Effector memory CD8-positive, alpha-beta T cell (primary cell): ENCODE data around the gene SLC22A2.
"Not testable (repeated sequence)": the region's sequence is repeated elsewhere in the genome, so short reads cannot be mapped to it uniquely, and the experiment has no call there.

ENCODE experiments used
- ATAC-seq: fragments of 150-1000 bp; cut with Tn5 transposase; replicated peaks from 2 replicates; pipeline ENCODE4 v1.10.0; 2021; ENCODE audit warnings: mild to moderate bottlenecking, moderate library complexity
- DNase-seq, 3 experiments: peaks; one replicate each; pipeline ENCODE4 v3.0.0; 2021
- H3K27ac Mint-ChIP-seq, 2 donors: one replicate each; pipeline ENCODE4 v1.8.0; 2022; ENCODE audit warnings: mild to moderate bottlenecking in 2 of 2, mixed read lengths in 2 of 2, moderate library complexity in 2 of 2
- H3K27me3 Mint-ChIP-seq, 2 donors: one replicate each; pipeline ENCODE4 v1.8.0; 2022; ENCODE audit warnings: mixed read lengths in 2 of 2
- H3K36me3 Mint-ChIP-seq: one replicate; pipeline ENCODE4 v1.8.0; 2022; ENCODE audit warnings: mild to moderate bottlenecking, moderate library complexity, mixed read lengths; ENCODE audit not compliant: insufficient read depth
- H3K4me1 Mint-ChIP-seq, 2 donors: one replicate each; pipeline ENCODE4 v1.8.0; 2022; ENCODE audit warnings: low read depth in 2 of 2, mixed read lengths in 2 of 2
- H3K4me3 Mint-ChIP-seq, 2 donors: one replicate each; pipeline ENCODE4 v1.8.0; 2022; ENCODE audit warnings: mild to moderate bottlenecking in 2 of 2, mixed read lengths in 2 of 2, moderate library complexity in 2 of 2
- H3K9me3 Mint-ChIP-seq, 2 donors: one replicate each; pipeline ENCODE4 v1.8.0; 2022; ENCODE audit warnings: mixed read lengths in 2 of 2
- total RNA-seq, 9 experiments: gene quantifications; one replicate each; lab custom pipeline; 2026; lab: John Stamatoyannopoulos, UW

SLC22A2 gene
- total RNA-seq: 0 to 0.13 (median 0) reads per million in 9 experiments

GRCh38 chr6:160258346-160259142 lies at the start of gene SLC22A2:
TSS of gene SLC22A2 (minus strand) at chr6:160258821. CDS start at chr6:160258757, 64 bp downstream.
- H3K4me3 Mint-ChIP-seq: no peak within 1 kb of the TSS
- no peaks in the 10 kb centered on the region for H3K36me3 Mint-ChIP-seq
- no peak within 1 kb of the TSS for H3K27ac Mint-ChIP-seq
- DNase-seq (no peak), ATAC-seq (no peak)
- H3K27me3 Mint-ChIP-seq: peaks cover 36 to 73% of the 10 kb centered on the region in 2 donors
- no peaks in the 10 kb centered on the region for H3K9me3 Mint-ChIP-seq
- H3K4me1 Mint-ChIP-seq: peaks cover 0 to 8% of the 10 kb centered on the region in 2 donors

GRCh38 chr6:160305926-160306713 lies 47.5 kb upstream of the SLC22A2 start:
- ATAC-seq (no peak), DNase-seq (no peak)
- Mint-ChIP-seq H3K27ac (no peak overlapping the region), H3K4me1 (no peaks in the 10 kb centered on the region), H3K27me3 (peaks cover 17 to 19% of the 10 kb centered on the region in 2 donors), H3K9me3 (peaks cover 2 to 3% of the 10 kb centered on the region in 2 donors), H3K4me3 (no peak overlapping the region), H3K36me3 (no peaks in the 10 kb centered on the region)

GRCh38 chr6:160303806-160304205 lies 45.2 kb upstream of the SLC22A2 start:
- Mint-ChIP-seq H3K27ac (no peak overlapping the region), H3K4me1 (peaks cover 0 to 4% of the 10 kb centered on the region in 2 donors), H3K27me3 (peaks cover 16 to 17% of the 10 kb centered on the region in 2 donors), H3K9me3 (no peaks in the 10 kb centered on the region), H3K36me3 (no peaks in the 10 kb centered on the region), H3K4me3 (no peak overlapping the region)
- DNase-seq (no peak), ATAC-seq (no peak)

GRCh38 chr6:160302431-160303082 lies 43.9 kb upstream of the SLC22A2 start:
- H3K4me1 Mint-ChIP-seq, H3K9me3 Mint-ChIP-seq, ATAC-seq, H3K36me3 Mint-ChIP-seq, H3K4me3 Mint-ChIP-seq, DNase-seq: not testable (repeated sequence)
- Mint-ChIP-seq H3K27ac (peak overlapping the region in 1 of 2 donors; percentile 4), H3K27me3 (peaks cover 11 to 17% of the 10 kb centered on the region in 2 donors)

DNA sequence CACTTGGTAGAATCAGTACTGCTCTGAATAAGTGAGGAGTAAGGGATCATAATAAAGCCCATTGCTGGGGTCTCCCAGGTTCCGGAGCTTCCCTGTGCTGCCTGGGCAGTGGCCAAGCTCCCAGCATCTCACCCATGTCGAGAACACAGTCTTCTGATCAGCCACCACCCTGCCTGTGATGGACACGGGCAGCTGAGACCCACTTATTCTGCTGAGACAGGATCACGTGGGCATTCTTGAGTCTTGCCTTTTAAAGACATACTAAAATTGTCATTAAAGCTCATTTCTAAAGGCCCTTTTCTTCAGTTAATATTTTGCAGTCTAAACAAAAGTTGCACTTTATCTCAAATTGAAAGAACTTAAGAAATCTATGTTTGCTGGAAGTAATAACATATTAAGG lies 42.7 kb upstream of the SLC22A2 start:
- H3K36me3 Mint-ChIP-seq: no peaks in the 10 kb centered on the region
- H3K27ac Mint-ChIP-seq: no peak overlapping the region
- H3K9me3 Mint-ChIP-seq: no peaks in the 10 kb centered on the region
- peaks cover 18% of the 10 kb centered on the region in 2 donors for H3K27me3 Mint-ChIP-seq
- H3K4me1 Mint-ChIP-seq: peaks cover 0 to 4% of the 10 kb centered on the region in 2 donors
- ATAC-seq: no peak
- no peak overlapping the region for H3K4me3 Mint-ChIP-seq
- no peak for DNase-seq

DNA sequence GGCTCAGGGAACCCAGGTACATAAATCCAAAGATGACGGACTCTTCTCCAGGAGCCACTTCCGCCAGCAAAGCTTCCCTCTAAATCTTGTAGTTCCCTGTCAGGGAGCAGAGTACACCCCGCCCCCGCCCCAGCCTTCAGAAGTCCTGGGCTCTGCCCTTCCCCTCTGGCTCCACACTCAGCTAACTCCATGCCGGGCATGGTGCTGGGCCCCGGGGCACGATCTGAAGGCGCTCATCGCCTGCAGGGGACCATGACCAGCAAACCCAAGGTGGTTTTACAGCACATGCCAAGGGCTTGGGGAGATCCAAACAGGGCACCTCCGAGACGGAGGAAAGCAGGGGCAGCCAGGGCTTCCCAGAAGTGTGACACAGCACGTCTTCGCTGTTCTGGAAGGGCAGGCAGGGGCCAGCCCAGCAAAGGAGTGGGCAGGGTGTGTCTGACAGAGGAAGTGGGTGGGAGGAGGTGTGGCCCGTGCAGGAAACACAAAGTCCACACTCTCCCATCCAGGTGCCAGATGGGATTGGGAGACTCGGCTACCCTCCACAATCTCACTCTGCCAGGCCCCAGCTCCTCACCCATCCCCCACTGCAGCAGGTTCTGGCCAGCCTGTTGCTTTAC lies 41.6 kb upstream of the SLC22A2 start:
- Mint-ChIP-seq H3K9me3 (no peaks in the 10 kb centered on the region), H3K27ac (no peak overlapping the region), H3K4me3 (no peak overlapping the region), H3K27me3 (peaks cover 18 to 25% of the 10 kb centered on the region in 2 donors), H3K4me1 (peaks cover 0 to 4% of the 10 kb centered on the region in 2 donors), H3K36me3 (no peaks in the 10 kb centered on the region)
- no peak for DNase-seq
- no peak for ATAC-seq

GRCh38 chr6:160299559-160299958 lies 40.9 kb upstream of the SLC22A2 start:
- Mint-ChIP-seq H3K4me3 (no peak overlapping the region), H3K27me3 (peaks cover 11 to 19% of the 10 kb centered on the region in 2 donors), H3K4me1 (peaks cover 0 to 4% of the 10 kb centered on the region in 2 donors), H3K9me3 (no peaks in the 10 kb centered on the region), H3K36me3 (no peaks in the 10 kb centered on the region), H3K27ac (no peak overlapping the region)
- DNase-seq: no peak
- no peak for ATAC-seq

DNA sequence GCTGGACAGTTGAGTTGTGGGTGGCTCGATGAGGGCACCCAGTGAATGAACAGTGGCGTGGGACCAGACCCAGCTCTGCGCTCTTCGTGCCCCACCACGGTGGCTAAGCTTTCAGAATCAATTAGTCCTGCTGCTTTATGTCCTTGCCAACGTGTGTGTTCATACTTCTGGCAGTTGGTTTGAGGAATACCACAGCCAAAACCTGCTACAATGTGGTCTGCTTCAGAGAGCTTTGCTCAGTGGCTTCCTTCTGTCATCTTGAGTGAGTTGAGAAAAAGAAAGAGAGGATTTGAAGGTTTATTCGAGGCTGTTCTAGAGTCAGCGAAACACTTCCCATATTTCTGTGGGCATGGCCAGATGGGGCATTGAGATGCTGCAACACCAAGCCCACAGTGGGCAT lies 39.5 kb upstream of the SLC22A2 start:
- H3K4me1 Mint-ChIP-seq: peaks cover 0 to 4% of the 10 kb centered on the region in 2 donors
- H3K4me3 Mint-ChIP-seq: no peak overlapping the region
- H3K27me3 Mint-ChIP-seq: peaks cover 14 to 21% of the 10 kb centered on the region in 2 donors
- no peaks in the 10 kb centered on the region for H3K36me3 Mint-ChIP-seq
- DNase-seq (no peak), ATAC-seq (peak; percentile 39)
- H3K27ac Mint-ChIP-seq: peak overlapping the region in 1 of 2 donors; percentile 9
- no peaks in the 10 kb centered on the region for H3K9me3 Mint-ChIP-seq

- Mint-ChIP-seq H3K36me3 (no peaks in the 10 kb centered on the region), H3K4me1 (peaks cover 0 to 4% of the 10 kb centered on the region in 2 donors), H3K4me3 (no peak overlapping the region), H3K9me3 (no peaks in the 10 kb centered on the region), H3K27me3 (peaks cover 14 to 21% of the 10 kb centered on the region in 2 donors), H3K27ac (no peak overlapping the region)
- ATAC-seq (no peak), DNase-seq (no peak)
Observed at GRCh38 chr6:160297310-160297709, 38.7 kb upstream of the SLC22A2 start.

DNA sequence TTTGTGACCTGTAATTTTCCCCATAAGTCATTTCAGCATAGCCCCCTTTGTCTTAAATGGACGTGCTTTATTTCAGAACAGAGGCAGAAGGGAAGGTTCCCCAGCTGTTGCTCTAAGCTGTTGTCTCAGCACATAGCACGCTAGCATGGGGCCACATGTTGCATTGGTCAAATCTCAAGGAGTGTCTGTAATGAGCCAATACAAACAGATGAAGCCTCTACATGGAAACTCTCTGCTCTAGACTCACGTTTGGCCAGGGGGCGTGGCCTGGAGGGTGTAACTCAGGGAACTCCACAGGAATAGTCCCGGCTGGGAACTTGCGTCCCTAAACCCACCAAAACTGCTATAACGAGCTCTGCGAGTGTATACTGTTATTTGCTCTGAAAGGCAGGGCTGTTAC lies 35.2 kb upstream of the SLC22A2 start:
- Mint-ChIP-seq H3K4me3 (no peak overlapping the region), H3K36me3 (no peaks in the 10 kb centered on the region), H3K9me3 (no peaks in the 10 kb centered on the region), H3K4me1 (no peaks in the 10 kb centered on the region), H3K27ac (no peak overlapping the region), H3K27me3 (peaks cover 46 to 53% of the 10 kb centered on the region in 2 donors)
- DNase-seq: no peak
- no peak for ATAC-seq

GRCh38 chr6:160285541-160286105 lies 27.0 kb upstream of the SLC22A2 start:
- no peak for DNase-seq
- Mint-ChIP-seq H3K36me3 (no peaks in the 10 kb centered on the region), H3K27me3 (peaks cover 57 to 58% of the 10 kb centered on the region in 2 donors), H3K27ac (no peak overlapping the region), H3K4me1 (no peaks in the 10 kb centered on the region), H3K4me3 (no peak overlapping the region), H3K9me3 (no peaks in the 10 kb centered on the region)
- no peak for ATAC-seq

DNA sequence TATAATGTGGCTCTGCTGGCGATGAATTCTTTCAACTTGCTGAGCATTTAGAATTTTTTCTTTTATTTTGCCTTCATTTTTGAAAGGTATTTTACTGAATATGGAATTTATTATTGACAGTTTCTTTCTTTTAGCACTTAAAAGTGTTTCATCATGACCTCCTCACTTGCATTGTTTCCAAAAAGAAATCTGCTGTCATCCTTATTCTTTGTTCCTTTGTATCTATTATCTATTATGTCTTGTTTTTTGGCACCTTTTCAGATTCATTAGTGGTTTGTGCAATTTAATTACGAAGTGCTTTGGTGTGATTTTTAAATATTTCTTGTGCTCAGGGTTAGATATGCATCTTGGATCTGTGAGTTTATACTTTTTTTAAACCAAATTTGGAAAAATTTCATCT lies 26.0 kb upstream of the SLC22A2 start:
- DNase-seq (no peak), ATAC-seq (no peak)
- Mint-ChIP-seq H3K36me3 (no peaks in the 10 kb centered on the region), H3K4me1 (no peaks in the 10 kb centered on the region), H3K4me3 (no peak overlapping the region), H3K27ac (no peak overlapping the region), H3K27me3 (peaks cover 47% of the 10 kb centered on the region in 2 donors), H3K9me3 (no peaks in the 10 kb centered on the region)

GRCh38 chr6:160282444-160282843 lies 23.8 kb upstream of the SLC22A2 start:
- DNase-seq: no peak
- ATAC-seq: no peak
- H3K36me3 Mint-ChIP-seq: no peaks in the 10 kb centered on the region
- H3K4me1 Mint-ChIP-seq: no peaks in the 10 kb centered on the region
- peaks cover 29 to 43% of the 10 kb centered on the region in 2 donors for H3K27me3 Mint-ChIP-seq
- no peaks in the 10 kb centered on the region for H3K9me3 Mint-ChIP-seq
- H3K4me3 Mint-ChIP-seq: no peak overlapping the region
- H3K27ac Mint-ChIP-seq: no peak overlapping the region
